ENCODE results near the gene CLTCL1.
"Not testable (repeated sequence)": the region's sequence is repeated elsewhere in the genome, so short reads cannot be mapped to it uniquely, and the experiment has no call there.

CLTCL1 gene

DNA sequence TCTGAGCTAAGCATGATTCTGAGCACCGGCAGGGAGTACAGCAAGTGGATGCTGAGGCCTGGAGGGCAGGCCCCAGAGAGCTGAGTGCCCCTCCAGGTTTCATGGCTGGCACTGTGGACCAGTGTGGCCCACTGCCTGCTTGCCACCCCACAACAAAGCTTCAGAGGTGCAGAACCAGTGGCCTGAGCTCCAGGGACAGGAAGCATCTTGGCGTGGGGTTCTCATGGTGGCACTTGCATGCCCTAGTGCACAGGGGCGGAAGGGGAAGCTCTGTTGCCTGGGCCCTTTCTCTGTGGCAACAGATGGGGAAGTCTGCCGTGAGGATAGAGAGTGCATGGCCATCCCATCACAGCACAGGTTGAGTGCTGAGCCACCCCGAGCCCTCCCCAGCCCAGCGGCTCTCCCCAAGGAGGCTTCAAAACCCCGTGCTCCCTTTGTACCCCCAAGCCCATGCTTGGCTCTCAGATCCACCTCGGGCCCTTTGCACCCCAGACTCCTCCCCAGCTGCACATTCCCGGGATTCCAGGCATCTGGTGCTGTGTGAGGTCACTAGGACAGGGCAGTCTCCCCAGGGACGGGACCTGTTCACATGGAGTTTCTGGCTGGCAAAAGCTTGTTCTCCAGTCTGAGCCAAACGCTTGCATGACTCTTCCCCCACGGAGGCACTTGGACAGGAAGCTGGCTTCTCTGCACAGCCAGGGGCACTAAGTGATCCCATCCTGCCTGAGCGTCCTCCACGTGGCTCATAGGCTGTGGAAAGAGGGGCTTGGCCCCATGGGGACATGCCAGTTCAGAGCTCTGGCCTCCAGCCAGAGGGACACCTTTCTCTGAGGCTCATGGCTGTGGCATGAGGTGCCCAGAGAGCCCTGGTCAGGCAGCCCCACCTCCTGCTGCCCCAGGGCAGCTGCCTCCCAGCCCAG is 117.2 kb downstream of the CLTCL1 start:
- DNase-seq = no peak

DNA sequence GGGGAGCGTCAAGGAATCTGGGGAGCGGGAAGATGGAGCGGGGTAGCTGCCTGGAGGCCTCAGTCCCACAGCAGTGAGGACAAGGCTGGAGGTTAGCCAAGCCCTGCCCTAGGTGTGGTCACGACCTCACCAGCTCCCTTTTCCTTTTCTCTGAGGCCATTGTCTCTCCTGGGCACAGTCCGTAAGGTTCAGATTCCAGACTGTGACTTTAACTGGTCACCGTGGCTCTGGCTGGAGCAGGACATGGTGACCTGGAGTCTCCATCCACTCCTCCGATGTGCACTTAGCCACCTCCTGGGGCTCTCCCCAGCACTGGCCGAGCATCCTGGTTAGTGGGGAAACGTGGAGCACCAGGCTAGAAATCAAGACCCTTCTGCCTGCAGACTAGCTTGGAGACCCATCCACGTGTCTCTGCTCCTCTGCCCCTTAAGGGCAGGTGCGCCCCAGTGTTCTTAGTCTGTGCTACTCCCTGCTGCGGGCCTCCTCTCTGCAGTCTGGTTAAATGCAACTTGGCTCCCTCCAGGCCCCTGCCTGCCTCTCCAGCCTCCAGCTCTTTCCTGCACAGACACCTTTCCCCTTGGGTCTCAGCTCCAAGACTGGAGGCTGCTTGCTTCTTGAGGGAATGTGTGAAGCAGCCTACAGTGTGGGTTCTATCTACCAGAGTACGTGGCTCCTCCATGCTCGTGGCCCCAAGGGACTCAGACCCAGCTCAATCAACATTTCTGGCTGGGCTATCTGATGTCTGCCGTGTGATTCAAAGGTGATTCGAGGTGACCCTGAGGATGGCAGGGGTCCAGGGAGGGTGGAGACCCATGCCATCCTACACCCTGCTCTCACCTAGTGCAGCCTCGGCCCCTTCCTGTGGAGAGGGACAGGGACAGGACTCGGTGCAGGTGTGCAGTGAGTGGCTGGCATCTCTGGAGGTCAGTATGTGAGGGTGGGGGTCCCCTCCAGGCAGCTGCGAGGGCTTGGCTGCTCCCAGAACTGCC is 118.2 kb downstream of the CLTCL1 start:
- DNase-seq = no peak

DNA sequence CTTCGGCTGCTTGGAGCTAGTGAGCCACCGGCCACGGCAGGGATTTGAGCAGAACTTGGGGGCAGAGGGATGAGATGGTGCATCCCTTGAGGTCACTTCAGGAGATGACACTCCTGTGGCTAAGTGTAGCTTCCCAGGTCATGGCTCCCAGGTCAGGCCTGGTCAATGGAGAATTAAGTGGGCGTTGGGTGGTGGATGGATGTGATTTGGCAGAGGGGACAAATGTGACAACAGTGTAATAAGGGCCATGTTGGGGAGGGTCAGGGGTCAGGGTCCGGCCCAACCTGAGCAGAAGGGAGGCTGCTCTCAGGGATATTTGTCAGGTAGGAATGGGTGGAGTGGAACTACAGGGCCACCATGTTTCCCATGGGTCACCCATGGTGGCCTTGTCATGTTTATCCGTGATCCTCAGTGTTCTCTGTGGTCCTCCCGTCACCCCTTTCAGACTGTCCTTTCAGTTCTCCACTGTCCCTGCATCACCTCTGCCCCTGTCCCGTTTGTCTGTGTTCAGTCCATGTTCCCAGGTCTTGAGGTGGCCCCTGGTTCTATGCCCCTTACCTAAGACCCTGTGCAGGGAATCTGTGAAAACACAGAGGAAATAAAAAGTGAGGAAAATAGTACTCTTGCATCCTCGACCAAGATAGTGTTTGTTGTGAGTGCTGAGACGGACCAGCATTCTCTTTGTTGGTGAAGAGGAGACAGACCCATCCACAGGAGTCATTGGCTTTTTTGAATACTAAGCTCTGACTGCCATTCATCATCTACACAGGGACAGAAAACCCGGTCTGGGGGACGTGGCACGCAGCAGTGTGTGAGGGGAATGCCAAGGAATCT is 119.1 kb downstream of the CLTCL1 start:
- no peak for DNase-seq

DNA sequence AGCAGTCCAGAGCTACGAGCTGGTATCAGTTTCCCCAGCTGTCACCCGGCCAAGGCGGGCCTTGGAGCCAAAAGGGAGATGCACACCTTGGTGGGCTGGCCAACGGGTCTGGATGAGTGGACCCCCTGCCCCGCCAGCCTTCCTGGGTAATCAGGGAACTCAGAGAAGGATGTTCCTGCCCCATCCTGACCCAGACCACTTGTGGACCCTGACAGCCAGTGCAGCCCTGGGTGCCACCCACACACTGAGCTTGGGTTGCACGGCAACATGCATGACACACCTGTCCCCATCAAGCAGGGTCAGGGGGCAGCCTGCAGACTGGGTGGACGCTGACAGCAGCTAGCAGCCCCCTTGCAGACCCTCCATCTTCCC is 121.6 kb downstream of the CLTCL1 start:
- no peak for DNase-seq

DNA sequence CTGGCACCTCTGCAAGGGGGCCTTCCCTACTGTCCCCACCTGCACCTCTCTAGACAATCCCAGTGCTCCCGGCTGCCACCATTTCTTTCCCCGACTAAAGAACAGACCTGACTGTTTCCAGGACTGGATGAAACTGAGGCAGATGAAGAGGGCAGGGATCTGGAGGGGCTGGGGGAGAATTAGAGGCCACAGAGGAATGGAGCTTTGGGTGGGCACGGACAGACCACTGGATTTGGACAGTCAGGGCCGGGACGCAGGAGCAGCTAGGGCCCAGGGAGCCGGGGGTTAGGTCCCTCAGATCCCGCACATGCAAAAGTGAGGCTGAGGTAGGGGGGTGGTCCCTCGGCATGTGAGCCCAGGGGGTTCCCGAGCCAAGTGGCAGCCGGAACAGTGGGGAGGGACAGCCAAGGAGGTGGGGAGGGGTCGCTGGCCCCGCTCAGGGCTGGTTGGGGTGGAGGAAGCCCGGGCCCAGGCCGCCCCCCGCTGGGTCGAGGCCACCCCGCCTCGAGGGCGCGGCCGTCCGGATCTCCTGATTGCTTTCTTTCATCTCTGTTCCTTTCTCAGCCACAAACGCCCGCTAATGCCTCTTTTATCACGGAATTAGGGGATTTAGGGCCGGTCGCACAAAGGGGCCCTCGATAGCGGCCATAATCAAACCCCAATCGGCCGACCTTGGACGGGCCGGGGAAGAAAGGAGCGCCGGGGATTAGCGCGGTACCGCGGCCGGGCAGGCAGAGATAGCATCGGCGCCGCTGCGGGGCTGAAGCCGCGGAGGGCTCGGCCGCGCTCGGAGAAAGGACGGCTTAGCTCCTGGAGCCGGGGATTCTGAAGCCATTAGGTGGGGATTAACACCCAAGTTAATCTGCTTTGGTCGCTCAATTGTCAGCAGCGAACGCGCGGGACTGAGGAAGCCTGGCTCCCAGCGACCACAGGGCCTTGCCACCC is 122.2 kb downstream of the CLTCL1 start:
- peak; percentile 52 for DNase-seq

DNA sequence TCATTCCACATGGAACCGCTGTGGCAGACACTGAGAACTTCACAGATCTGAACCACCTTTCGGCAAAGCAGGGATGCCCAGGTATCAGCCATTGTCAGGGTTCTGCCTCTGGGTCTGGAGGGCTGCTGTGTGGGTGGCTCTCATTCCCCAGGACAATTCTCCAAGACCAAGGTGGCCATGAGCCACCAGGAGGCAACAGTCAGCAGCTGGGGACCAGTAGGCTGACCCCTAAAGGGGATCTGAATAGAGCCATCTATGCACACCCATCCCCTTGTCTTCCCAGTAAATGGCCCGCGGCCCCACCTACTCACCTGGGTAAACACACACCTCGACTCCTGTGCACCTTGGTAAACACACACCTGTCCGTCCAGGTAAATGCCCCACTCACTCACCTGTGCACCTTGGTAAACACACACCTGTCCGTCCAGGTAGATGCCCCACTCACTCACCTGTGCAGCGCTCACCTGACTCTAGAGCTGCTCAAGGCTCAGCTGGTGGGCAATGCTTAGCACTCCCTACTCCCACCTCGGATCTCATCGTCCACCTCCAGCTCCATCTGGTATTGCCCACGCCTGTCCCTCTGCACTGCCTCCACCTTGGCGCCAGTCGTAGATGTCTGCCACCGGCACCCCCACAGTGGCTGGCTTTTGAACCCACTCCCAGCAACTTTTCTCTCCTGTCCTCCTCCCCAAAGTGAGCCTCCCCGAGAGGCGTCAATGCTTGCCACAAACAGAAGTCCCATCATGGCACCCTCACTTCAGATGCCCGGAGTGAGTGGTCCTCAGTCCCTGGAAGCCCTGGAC is 123.2 kb downstream of the CLTCL1 start:
- no peak for DNase-seq

DNA sequence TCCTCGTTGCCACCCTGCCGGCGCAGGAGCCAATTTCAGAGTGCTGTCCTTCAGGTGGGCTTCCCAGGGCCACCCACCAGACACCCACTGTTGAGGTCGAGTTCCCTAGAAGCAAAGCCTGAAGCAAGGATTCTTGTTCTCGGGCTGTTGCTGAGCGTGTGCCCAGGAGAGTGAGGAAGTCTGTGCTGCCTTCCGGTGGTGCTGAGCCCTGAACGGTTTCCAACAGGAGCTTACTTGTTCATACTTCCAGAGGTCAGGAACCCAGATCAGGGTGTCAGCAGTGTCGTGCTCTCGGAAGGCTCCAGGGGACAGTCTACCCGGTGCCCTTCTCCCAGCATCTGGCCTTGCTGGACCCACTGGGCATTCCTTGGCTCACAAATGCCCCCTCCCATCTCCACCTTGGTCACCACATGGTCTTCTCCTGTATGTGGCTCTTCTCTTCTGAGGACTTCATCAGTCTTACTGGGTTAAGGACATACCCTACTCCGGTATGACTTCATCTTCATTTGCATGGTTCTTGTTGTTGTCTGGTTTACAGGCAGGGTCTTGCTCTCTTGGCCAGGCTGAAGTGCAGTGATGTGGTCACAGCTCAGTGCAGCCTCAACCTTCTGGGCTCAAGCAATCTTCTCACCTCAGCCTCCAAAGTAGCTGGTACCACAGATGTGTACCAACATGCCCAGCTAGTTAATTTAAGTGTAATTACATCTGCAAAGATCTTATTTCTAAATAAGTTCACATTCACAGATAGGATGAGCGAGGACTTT is 124.2 kb downstream of the CLTCL1 start:
- DNase-seq = no peak

DNA sequence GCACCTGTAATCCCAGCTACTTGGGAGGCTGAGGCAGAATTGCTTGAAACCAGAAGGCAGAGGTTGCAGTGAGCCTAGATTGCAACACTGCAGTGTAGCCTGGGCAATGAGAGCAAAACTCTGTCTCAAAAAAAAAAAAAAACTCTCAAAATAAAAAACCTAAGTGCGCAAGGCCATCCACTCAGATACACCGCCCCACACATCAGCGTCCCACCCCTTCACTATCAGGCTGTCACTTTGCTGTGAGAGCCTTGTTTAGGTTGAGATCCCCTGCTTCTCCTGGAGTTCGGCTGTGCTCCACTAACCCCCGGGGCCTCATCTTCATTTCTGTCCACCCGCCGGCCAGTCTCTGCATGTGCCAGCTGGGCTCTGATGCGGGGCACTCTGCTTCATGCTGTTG is 125.1 kb downstream of the CLTCL1 start:
- DNase-seq = no peak

DNA sequence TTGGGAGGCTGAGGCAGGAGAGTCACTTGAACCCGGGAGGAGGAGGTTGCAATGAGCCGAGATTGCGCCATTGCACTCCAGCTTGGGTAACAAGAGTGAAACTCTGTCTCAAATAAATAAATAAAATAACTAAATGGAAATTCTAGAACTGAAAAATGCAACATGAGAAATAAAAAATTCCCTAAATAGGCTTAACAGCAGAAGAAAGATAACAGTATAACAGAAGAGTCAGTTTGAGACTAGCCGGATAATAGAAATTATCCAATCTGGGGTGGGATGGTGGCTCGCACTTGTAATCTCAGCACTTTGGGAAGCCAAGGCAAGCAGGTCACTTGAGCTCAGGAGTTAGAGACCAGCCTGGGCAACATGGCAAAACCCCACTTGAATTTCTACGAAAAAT is 127.1 kb downstream of the CLTCL1 start:
- no peak for DNase-seq

DNA sequence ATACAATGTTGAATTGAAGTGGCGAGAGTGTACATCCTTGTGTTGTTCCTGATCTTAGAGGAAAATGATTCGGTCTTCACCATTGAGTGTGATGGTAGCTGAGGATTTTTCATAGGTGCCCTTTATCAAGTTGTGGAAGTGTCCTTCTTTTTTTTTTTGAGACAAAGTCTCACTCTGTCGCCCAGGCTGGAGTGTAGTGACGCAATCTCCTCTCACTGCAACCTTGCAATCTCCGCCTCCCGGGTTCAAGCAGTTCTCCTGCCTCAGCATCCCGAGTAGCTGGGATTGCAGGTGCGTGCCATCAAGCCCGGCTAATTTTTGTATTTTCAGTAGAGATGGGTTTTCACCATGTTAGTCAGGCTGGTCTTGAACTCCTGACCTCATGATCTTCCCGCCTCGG is 132.9 kb downstream of the CLTCL1 start:
- DNase-seq = not testable (repeated sequence)

DNA sequence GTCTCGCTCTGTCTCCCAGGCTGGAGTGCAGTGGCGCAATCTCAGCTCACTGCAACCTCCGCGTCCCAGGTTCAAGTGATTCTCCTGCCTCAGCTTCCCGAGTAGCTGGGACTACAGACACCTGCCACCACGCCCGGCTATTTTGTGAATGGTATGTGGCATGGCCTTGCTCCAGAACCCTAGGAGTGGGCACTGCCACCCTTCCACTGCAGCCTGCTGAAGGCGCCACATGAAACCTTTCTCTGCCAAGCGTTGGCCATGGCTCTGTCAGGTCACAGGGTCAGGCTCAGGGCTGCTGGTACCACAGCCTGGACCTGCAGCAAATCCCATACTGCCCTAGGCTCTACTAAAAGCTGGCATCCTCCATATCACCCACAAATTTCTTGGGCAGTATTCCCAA is 135.4 kb downstream of the CLTCL1 start:
- DNase-seq = not testable (repeated sequence)

DNA sequence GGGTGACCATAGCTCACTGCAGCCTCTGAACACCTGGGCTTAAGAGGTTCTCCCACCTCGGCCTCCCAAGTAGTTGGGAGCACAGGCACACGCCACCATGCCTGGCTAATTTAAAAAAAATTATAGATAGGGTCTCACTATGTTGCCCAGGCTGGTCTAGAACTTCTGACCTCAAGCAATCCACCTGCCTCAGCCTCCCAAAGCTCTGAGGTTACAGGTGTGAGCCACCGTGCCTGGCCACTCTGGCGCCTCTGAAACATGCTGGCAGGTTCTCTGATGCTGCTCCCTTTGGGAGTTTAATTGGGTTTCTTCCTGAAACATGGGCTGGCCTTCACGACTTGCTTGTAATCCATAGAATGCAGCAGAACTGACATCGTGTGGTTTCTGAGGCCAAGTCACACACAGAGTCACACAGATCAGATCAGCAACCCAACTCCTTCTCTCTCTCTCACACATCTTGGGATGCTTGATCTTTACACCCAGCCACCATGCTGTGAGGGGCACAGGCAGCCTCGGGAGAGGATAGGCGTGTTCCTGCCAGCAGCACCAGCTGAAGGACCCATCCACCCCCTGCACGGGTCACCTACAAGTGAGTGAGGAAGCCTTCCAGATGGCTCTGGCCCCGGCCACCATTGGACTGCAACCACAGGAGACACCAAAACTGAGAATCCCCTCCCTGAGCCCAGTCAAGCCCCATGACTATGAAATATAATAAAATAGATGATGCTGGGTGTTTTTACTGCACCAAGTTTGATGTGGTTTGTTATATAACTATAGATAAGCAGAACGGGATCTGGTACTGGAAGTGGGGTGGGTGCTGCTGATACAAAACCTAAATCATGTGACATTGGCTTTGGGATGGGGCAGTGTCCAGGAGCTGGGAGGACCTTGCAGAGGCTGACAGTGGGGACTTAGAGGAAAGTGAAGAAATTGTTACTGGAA is 138.3 kb downstream of the CLTCL1 start:
- no peak for DNase-seq

DNA sequence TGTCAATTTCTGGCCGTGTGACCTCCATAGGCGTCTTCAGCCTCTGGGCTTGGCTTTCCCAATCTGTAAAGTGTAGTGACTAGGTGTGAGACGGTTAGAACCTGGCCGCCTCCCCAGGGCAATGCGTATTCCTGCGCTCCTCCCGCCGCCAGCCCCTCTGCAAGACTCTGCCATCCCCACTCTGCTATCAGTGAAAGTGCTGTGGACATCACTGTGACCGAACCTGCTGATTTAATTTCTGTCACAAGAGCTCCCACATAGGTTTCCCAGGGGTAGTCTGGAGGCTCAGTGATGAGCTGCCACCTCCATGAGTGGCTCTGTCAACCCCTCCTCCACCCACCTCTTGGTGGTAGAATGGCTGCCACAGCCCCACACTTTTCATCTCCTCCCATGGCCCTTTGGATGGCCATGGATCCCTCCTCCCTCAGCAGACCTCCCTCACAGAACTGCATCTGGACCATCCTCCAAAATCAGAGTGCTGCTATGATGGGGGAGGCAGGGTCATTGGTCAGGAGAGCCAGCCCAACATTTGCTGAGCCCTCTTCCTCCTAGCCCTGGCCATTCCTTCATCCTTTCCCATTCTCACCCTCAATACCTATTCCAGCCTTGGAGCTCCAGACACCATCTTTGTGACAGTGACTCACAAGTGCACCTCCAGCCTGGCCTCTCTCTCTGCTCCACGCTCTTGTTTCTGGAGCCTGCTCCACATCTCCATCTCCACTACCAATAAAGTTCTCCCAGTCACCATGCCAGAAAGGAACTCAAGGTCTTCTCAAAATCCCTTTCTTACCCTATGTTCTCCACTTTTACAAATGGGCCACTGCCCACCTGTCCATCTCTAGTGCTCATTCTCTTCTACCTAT is 140.0 kb downstream of the CLTCL1 start:
- no peak for DNase-seq

DNA sequence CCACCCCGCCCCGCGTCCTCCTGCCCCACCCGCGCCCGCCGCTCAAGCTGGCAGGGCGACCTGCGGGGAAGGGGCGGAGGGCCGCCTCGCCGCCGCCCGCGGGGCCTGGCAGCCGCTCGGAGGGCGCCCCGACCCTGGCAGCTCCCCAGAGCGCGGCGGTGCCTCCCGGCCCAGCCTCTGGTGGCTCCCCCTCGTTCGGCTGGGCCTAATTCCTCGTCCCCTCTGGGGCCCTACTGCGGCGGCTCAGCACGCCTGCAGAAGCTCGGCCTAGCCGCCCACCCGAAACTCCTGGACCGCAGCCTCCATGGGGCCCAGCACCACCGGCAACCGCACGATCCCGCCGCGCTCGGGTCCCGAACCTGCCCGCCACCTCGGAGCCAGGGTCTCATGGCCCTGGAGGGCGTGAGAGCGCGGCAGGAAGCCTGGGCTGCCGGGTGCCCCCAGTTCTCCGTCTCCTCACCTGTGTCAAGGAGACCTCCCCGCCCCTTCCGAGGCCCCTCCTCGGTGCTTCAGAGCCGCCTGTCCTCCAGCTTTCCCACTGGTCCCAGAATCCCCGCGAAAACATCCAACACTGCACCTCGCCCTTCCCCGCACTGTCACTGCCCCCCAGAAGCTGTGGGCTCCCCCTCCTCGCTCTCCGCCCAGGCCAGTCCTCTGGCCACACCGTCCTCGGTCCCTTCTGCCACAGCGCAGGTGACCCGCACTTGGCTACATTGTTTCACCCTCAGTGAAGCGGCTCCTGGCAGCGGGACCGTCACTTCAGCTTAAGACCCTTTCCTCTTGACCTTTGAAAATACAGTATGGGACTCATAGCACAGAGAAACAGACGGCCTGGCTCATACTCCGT is 140.8 kb downstream of the CLTCL1 start:
- DNase-seq = no peak

DNA sequence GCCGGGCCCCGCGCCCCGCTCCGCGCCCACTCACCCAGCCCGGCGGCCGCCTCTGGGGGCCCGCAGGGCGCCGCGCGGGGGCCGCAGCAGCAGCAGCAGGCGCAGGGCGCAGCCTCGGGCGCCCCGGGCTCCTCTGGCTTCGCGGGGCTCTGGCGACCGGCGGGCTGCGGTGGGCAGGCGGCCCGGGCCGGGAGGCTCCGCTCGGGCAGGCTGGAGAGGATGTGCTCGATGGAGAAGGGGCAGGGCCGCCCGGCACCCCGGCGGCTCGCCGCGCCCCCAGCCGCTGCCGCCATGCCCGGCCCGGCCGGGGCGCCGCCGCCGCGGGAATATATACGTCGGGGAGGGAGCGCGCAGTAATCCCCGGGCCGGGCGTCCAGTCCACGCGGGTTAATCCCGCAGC is 141.5 kb downstream of the CLTCL1 start, which contains the start of gene GSC2:
Gene GSC2 (minus strand): TSS at position 302 of the 400 bp plus-strand sequence. CDS start 9 bp downstream, at position 293.
- DNase-seq = no peak

Measured in retina (tissue), 1 donor.